GM19395 (cell line): ENCODE measurements around the gene RIPK3.

Experiments used
- ATAC-seq: cut with Tn5 transposase; IDR thresholded peaks from one replicate; pipeline ENCODE4 v1.9.1; 2021; ENCODE audit warnings: mild to moderate bottlenecking, moderate library complexity; ENCODE audit not compliant: unreplicated experiment

RIPK3 gene

DNA sequence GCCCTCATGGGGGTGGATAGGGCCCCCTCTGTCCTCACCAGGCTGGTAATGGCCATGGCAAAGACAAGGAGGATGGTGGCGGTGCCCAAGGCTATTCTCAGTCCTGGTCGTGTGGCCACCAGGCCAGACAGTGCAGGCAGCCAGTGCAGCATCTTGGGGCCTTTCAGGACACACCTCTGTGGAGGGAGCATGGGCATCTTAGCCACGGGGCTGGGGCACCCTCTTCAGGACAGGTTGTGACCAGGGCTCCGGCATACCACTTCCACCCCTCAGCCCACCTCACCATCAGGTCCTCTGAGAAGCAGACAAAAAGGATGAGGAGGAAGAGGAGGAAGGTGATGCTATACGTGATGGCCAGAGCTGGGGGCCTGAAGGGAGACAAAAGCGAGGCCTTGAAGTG lies 15.8 kb downstream of the RIPK3 start:
- no peak for ATAC-seq

DNA sequence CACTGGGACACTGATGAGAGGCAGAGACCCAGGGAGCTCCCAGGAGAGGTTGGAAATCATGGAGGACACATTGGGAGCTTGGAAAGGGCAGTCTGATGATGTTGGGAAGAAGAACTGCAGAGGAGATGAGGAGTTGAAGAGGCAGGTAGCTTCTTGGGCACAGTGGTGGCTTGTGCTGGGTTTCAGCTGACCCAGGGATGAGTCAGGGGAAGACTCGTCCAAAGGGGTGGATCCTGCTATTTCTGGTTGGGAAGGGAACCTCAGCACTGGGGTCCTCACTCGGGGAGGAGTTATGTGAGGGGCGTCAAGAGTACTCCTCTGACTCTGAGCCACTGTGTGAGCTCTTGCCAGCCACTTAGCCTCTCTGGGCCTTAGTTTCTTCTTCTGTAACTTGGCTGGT lies 16.4 kb downstream of the RIPK3 start:
- ATAC-seq: no peak

DNA sequence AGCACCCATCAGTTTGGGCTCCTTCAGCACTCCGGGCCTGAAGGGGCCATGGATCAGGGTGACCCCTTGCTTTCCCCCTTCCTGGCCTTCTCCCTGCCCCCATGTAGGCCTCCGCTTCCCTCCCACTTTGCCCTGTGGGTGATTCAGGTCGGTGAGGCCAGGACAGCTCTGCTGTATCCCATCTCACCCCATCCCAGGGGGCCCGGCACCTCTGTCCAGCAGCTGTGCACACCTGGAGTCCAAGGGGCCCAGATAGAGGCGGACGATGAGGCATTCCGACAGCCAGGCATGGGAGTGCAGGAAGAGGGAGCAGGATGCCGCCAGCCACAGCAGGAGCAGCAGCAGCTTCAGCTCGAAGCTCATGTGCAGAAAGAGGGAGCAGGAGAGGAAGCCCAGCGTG lies 17.1 kb downstream of the RIPK3 start:
- ATAC-seq: no peak

DNA sequence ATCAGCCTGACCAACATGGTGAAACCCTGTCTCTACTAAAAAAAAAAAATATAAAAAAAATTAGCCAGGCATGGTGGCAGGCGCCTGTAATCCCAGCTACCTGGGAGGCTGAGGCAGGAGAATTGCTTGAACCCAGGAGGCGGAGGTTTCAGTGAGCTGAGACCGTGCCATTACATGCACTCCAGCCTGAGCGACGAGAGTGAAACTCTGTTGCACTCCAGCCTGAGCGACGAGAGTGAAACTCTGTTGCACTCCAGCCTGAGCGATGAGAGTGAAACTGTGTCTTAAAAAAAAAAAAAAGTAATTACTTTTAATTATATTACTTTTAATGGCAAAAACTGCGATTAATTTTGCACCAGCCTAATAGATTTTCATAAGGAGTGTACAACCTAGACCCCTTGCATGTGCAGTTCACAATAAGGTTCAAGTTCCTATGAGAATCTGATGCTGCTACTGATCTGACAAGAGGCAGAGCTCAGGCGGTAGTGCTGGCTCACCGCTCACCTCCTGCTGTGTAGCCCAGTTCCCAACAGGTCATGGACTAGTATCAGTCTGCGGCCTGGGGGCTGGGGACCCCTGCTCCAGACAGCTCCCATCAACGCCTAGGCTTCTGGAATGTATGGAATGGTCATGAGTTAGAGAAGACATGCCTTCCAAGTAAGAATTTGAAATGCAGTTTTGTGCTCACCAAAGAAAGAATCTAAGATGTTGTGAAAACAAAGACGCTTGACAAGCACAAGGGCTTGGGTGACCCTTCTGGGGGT lies 18.4 kb downstream of the RIPK3 start:
- ATAC-seq: no peak

DNA sequence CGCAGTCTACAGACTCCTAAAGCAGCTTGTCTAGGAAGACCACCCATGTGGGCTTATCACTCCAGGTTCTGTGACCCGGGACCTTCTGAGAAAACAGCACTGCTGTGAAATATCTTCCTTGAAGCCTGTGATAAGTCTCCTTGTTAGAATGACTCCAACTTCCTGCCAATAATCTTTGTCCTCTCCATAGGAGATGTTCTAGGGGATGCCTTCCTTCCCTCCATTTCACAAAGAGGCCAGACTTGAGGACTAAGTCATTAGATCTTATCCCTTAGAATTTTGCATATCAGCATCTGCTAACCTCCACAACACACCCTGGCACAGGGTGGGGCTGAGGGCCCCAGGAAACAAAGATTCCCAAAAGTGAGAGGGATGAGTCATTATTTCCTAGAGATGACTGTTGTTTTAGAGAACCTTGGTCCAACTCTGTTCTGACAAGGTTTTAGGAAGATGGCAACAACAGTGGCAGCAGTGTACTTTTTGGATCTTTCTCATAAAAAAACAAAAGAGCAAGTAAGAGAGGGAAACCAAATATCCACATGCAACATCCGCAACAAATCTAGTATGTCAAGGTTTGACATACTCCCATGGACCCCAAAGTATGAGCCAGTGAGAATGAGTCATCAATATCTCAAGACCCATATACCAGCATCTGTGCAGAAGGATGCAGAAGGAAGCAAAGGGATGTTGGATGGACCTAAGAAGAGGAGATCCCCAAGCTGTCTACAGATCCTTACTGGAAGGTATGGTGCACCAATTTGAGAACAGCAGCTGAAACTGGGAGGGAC lies 22.5 kb downstream of the RIPK3 start:
- no peak for ATAC-seq

DNA sequence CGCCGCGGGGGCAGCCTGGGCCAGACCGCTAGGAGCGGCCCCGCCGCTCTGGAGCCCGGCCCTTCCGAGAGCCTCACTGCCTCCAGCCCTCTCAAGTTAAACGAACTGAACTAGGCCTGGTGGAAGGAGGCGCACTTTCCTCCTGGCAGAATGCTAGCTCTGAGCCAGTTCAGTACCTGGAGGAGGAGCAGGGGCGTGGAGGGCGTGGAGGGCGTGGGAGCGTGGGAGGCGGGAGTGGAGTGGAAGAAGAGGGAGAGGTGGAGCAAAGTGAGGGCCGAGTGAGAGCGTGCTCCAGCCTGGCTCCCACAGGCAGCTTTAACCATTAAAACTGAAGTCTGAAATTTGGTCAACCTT lies 23.2 kb downstream of the RIPK3 start:
- ATAC-seq: no peak

DNA sequence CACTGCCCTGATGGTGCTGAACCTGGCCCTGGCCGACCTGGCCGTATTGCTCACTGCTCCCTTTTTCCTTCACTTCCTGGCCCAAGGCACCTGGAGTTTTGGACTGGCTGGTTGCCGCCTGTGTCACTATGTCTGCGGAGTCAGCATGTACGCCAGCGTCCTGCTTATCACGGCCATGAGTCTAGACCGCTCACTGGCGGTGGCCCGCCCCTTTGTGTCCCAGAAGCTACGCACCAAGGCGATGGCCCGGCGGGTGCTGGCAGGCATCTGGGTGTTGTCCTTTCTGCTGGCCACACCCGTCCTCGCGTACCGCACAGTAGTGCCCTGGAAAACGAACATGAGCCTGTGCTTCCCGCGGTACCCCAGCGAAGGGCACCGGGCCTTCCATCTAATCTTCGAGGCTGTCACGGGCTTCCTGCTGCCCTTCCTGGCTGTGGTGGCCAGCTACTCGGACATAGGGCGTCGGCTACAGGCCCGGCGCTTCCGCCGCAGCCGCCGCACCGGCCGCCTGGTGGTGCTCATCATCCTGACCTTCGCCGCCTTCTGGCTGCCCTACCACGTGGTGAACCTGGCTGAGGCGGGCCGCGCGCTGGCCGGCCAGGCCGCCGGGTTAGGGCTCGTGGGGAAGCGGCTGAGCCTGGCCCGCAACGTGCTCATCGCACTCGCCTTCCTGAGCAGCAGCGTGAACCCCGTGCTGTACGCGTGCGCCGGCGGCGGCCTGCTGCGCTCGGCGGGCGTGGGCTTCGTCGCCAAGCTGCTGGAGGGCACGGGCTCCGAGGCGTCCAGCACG lies 23.8 kb downstream of the RIPK3 start:
- ATAC-seq: no peak

DNA sequence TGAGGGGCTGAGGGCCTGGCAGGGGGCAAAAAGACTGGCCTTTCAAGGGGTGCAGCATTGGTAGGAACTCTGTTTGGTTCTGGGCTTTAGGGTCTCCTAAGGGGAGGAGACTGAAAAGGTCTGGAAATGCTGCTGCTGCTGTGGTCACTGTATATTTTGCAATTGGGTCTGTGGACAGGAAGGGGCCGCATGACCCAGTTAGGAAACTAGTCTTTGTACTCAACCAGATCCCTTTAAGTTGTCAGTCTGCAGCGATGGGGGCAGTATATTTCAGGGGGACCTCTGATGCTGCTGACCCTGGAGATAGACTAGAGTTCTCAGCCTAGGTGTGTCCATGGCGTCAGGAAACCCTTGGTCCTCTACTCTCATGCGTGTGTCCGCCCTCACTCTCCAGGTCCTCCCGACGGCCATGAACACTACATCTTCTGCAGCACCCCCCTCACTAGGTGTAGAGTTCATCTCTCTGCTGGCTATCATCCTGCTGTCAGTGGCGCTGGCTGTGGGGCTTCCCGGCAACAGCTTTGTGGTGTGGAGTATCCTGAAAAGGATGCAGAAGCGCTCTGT lies 24.5 kb downstream of the RIPK3 start:
- ATAC-seq: no peak

DNA sequence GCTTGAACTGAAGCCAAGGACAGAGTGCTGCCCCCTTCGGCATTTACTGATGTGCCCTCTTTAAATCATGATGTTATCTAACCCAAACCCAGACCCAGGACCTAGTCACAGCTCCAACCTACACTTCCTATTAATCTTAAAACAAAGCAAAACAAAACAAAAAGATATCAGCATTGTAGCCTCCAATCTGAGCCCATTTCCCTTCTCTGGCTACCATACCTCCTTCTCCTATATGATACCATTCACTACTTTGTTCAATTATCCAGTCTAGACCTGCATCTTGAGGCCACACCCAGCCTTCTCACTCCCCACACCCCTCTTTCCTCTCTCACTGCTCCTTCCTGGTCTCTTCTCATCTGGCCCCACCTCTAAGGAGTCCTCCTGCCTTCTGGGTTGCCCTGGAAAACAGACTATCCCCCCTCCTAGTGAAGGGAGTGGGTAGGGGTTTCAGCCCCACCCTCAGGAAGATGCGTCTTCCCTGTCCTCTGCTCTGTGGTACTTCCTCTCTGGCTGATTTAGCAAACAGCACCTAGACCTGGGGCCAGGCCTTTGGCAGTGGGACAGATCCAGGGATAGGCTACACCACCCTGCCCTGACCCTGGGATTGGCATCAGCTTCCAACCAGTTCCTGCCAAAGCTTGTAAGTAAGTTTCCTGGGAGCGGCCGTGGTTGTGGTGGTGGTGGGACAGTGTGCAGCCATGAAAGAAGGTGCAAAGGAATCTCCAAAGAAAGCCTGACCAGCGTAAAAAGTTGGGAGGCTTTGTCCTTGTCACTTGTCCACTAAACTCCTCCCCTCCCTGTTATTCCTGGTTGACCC lies 25.2 kb downstream of the RIPK3 start:
- ATAC-seq: no peak

DNA sequence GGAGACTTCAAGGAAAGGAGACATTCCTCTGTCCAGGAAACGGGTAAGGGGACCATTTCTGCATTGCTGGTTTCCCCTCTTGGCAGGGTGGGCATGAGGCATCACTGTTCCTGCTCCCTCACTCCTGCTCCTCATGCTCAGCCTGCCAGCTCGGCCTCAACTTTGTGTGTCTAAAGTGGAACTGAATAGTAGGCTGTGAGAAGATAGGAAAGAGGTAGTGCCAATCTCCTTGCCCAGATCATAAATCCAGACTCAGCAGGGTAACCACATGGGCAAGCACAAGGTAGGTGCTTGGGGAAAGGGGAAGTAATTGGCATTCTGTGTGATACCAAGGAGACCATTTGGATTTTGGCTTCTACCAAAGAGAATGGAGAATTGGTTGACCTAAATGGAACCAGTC lies 25.9 kb downstream of the RIPK3 start:
- ATAC-seq: no peak

DNA sequence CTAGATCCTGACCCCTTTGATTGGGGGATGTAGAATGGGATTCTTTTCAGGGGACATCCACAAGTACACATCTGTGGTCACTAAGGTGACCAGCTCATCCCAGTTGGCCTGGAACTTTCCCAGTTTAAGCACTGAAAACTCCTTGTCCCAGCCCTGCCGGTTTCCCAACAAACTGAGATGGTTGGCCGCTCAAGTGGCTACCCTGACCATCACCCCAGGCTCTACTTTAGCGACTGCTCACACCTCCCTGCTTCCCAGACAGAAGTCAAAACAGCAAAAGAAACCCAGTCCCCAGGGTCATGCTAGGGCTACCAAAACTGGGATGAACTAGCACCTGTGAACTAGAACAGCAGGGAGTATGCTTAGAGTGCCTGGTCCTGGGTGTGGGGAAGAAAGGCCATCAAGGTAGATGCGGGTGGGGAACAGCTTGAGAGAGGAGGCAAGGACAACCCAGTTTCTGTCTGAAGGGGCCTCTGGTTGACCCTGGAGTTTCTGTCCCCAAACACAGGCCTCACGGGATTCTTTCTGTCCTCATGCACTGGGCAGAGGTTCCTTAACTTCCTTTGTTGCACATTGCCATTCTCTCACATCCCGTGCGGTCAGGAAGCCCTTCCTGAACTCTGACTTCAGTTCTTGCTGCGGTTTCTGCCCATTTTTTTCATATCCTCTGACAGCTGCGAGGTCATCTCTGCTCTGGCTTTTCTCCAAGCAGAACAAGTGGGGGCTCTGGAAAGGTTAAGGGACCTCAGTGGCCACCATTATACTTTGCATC lies 26.9 kb downstream of the RIPK3 start:
- no peak for ATAC-seq

DNA sequence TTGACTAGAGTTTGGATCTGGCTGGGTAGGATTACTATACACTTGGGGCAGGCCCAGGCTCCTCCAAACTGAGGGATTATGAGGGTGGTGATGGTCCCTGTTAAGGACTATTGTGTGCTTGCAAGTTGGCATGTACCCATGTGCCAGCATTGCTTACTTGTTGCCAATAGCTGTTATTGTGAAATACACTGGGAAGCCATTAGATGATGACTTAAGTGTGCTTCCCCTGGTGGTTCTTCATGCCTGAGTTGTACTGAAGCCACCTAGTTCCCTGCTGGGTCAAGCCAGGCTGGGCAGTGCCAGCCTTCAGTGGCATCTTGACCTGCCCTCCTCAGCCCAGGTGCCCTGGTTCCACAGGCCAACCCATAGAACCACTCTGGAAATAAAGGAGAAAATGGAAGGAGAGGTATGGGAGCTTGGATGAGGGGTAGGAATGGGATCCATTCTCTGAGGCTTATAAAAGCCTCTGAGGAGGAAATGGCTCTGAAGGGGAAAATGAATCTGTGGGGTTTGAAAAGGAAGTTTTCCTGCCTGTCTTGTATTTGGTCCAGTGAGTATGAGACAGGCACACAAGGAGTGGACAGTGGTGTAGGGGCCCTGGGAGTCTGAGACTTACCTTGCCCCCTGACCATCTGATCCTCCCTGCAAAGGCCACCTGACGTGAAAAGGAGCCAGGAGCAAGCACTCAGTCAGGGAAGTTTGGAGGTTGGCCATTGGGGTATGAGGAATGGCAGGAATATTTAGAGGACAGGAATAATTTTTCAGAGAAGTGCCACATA lies 27.8 kb downstream of the RIPK3 start:
- no peak for ATAC-seq

DNA sequence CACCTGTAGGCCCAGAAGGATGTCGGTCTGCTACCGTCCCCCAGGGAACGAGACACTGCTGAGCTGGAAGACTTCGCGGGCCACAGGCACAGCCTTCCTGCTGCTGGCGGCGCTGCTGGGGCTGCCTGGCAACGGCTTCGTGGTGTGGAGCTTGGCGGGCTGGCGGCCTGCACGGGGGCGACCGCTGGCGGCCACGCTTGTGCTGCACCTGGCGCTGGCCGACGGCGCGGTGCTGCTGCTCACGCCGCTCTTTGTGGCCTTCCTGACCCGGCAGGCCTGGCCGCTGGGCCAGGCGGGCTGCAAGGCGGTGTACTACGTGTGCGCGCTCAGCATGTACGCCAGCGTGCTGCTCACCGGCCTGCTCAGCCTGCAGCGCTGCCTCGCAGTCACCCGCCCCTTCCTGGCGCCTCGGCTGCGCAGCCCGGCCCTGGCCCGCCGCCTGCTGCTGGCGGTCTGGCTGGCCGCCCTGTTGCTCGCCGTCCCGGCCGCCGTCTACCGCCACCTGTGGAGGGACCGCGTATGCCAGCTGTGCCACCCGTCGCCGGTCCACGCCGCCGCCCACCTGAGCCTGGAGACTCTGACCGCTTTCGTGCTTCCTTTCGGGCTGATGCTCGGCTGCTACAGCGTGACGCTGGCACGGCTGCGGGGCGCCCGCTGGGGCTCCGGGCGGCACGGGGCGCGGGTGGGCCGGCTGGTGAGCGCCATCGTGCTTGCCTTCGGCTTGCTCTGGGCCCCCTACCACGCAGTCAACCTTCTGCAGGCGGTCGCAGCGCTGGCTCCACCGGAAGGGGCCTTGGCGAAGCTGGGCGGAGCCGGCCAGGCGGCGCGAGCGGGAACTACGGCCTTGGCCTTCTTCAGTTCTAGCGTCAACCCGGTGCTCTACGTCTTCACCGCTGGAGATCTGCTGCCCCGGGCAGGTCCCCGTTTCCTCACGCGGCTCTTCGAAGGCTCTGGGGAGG lies 28.9 kb downstream of the RIPK3 start, which contains the start of gene LTB4R:
Gene LTB4R (plus strand): TSS at position 857 of the 959 bp plus-strand sequence. CDS start 4,150 bp downstream, outside the sequence.
- peak; percentile 56 for ATAC-seq

DNA sequence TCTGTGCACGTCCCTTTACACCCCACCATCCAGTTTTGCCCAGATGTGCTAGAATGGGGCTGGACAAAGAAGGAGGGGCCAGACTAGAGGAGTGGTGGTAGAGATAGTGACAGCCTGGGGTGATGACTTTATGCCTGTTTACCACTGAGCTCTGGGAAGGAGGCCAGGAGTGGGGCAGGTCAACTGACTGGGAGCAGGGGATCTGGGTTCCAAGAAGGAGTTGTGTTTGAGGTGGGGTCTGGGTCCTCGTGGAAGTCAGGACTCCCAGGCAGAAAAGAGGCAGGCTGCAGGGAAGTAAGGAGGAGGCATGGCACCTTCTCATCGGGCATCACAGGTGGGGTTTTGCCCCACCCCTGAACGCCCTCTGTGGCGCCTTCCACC lies 29.5 kb downstream of the RIPK3 start:
- no peak for ATAC-seq

DNA sequence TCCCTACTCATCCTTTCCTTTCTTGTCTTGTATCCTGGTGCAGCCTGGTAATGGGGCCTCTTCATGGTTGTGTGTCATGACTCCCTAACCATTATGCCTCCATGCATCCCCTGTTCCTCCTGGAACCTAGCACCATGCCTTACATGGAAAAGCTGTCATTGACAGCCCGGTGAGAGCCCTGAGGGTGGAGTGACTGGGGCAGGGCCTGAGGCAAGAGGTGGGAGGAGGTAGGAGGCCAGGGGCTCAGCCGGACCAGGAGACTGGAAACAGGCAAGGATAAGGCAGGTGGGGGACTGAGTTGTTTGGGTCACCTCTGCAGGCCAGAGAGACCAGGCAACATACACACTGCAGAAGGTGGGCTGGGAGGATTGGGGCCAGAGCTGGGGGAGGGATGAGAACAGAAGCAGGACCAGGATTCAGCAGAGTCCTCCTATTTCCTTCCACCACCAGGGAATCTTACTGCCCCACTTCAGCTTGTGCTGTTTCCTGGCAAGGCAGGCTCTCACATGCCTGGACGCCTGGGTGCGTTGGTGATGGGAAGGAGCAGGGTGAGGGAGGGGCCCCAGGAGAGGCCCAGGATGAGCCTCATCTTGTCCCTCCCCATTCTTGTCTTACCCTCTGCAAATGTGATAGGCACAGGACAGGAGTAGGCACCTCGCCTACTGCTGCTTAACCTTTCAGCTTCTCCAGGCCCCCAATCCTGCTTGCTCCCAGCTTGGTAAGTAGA lies 30.1 kb downstream of the RIPK3 start, which contains the start of gene LTB4R2:
Gene LTB4R2 (plus strand): TSS at position 603 of the 727 bp plus-strand sequence. CDS start 525 bp downstream, outside the sequence.
- no peak for ATAC-seq

DNA sequence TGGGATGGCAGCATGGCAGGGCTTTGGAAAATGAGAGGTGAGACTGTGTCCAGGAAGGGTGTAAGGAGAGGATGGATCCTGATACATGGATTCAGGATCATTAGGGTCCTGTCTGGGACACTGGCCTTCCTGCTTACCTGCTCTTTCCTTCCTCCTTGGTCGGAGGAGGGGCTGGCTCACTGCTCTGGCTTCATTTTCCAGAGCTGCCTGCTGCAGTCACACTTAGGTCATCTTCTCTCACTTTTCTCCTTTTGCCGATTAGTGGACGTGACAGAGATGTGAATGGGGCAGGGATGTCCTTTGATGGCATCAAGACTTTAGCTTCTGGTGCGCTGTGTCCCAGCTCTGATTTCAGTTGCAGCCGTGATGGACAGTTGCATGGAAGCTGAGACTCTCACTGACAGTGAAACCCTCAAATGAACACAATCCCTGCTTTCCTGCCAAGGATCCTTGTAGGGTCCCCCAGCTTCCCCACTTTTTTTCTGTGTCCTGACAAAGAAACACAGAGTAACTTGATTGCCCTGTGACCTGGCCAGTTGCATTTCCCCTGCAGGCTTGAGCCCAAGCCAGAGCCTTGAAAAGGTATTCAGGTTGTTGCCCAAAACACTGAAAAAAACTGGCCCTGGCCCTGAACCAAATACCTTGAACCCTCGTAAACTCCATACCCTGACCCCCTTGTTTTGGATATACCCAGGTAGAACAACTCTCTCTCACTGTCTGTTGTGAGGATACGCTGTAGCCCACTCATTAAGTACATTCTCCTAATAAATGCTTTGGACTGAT lies 31.3 kb downstream of the RIPK3 start:
- ATAC-seq: no peak
